Stimulated activated CD4-positive, alpha-beta T cell treated with anti-CD3 and anti-CD28 coated beads, TNF-alpha, amount 100 ng/mL, for 1 hour (primary cell): Measurements from ENCODE around the gene NAA38.

Experiments used
- DNase-seq, 3 donors: peaks; one replicate each; pipeline ENCODE4 v3.0.0-alpha.2; 2020; ENCODE audit warnings: low read depth in 3 of 3, low spot score in 1 of 3

NAA38 gene

GRCh38 chr17:7841396-7841914, 15.9 kb downstream of the NAA38 start:
- peak; percentile 94 to 95 (median 95) for DNase-seq

DNA sequence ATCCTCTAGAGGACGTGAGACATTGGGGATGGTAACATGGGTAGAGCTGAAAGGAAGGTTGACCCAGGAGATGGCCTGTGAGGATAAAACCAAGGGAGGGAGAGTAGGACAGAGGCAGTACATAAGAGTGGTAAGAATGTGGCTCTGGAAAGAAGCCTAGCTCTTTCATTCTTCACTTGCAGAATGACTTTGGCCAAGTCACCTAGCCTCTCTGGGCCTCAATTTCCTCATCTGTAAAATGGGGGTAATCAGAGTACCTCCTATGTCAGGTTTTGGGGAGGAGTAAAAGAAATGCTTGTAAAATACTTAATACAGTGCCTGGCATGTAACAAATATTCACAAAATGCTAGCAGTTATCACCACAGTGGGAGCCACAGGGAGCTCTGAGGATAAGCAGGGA, 16.5 kb downstream of the NAA38 start:
- no peak for DNase-seq

GRCh38 chr17:7840441-7840840, 16.9 kb downstream of the NAA38 start:
- no peak for DNase-seq

GRCh38 chr17:7839876-7840261, 17.5 kb downstream of the NAA38 start:
- DNase-seq, result no peak

GRCh38 chr17:7839190-7839875, 18.0 kb downstream of the NAA38 start:
- no peak for DNase-seq

GRCh38 chr17:7838090-7839075, 19.0 kb downstream of the NAA38 start:
- no peak for DNase-seq

DNA sequence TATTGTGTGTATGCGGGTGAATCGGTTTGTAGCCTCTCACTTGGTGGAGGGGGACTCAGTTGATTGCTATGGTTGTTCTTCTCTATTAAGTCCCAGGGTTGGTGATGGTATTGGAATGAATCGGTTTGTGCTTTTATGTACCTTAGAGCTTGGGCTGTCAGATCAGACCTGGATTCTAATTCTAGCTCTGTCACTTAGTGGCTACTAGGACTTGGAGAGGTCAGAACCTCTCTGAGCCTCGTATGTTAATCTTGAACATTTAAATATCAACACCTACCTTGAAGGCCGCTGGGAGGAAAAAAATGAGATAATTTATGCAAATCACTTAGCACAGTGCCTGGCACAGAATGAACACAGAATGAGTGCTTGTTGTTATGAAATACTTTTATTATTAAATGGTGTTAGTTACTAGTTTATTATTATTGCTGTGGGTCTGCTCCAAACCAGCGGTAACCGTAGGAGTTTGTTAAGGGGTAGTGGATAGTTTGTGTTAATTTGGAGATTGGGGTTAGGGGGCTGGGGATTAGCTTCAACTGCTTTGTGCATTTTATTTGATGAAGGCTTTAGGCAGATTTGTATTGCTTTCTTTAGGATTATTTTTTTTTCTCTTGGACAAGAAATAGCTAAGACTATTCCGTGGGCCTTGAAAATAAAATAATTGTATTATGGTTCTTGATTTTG, 19.8 kb downstream of the NAA38 start:
- DNase-seq, result no peak

DNA sequence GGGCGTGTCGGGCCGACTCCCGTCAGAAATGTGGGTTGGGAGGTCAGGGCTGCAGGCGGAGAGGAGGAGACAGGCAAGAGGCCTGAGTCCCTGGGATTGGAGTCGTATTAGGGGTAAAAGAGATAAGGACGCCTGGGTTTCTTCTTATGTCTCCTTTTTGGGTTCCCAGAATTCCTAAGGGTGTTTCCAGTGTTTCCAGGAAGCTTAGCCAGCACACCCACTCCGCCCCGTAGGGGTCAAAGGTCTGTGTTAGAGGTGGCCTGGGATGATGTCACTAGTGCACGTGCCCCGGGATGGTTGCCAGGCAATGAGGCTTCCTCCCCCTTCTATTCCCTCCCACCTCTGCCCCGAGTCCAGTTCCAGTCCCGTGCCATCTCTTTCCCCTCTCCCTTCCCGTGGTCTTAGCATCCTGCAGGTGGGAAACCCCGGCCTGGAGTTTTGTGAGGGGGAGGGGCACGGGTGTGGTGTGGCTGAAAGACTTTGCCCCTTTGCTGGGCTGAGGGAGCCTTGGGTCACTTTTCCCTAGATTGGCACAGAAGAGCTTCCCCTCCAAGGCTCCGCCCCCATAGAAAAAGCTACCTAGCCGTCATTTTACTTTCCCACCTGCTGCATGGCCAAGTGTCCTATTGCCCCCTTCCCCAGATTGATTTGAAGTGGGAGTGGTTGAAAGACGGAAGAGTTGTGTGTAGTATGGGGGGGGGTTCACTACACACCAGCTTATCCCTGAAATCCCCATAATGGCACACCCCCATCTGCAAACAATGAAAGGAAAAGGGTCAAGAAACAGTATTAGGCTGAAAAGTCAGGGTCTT, 20.6 kb downstream of the NAA38 start:
- peak in 1 of 3 donors; percentile 52 for DNase-seq

GRCh38 chr17:7835814-7836595, 21.4 kb downstream of the NAA38 start:
- peak in 1 of 3 donors; percentile 21 for DNase-seq

DNA sequence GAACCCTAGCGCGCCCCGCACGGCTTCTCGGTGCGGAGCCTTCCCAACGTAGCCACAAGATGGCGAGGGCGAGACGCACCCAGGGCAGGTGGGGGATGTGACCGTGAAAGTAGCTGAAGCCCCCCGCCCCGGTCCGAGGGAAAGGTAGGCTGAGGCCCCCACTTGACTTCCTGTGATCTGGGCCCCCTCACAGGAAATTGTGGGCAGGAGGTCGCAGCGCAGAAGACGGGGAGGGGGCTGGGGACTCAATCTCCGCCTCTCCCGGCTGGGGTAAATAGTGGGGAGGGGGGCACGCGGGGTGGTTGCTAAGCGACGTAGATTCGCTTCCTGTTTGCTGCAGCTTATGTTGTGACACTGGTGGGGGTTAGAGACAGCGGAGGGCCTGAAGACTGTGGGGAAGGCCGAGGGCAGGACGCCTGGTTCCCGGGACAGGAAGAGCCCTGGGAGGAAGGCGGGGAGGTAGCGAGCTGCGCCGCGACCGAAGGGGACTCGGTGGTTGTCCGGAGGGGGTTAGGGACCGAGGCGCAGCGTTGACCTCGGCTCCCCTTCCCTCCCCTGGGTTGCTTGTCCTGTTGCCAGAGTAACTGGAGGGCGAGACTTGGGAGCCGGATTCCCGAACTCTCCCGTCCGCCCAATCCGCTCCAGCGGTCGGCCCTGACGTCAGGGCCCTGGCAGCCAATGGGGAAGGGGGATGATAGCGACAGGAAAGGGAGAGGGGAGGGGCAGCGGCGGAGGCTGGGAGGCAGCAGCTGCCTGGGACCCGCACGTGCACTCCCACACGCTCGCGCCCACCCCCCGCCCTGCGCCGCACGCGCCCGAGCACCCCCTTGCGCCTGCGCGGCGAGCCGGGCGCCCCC, 22.2 kb downstream of the NAA38 start:
- DNase-seq, result peak; percentile 76 to 78 (median 78)

- peak in 1 of 3 donors; percentile 34 for DNase-seq
Observed at GRCh38 chr17:7834542-7834956, 22.8 kb downstream of the NAA38 start.

DNA sequence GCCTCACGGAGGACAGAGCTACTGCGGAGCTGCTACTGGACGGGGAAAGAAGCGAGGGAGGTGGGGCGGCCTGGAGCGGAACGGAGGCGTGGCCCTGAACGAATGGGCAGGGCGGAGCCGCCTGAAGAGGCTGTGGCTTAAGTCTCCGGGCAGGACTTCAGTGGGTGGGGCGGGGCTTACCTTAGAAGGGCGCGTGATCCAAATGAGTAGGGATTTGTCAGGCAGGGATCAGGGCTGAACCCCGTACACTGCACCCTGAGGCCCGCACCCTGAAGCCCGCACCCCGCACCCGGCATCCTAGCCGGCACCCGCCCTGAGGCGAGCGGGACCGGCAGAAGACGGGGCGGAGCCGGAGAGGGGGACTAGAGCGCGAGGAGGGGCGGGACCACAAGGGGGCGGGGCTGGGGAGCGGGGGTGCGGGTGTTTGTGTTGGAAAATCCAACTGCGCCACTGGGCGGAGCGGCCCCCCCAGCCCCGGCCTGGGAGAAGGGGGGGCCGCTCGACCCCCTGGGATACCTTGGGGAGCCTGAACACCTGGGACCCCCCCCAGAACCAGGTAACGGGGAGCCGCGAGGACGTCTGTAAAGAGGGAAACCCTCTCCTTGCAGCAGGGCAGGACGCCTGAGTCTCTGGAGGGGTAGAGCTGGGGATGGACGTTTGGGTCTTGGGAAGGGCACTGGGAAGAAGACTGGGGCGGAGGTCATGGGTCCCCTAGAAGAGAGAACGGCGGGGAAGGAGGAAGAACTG, 23.4 kb downstream of the NAA38 start, which contains the start of gene KDM6B:
Gene KDM6B, plus strand, starts transcription at position 423 of the 747 bp plus-strand sequence. CDS start 11,338 bp downstream, outside the sequence.
- DNase-seq, result peak in 2 of 3 donors; percentile 37 to 69

DNA sequence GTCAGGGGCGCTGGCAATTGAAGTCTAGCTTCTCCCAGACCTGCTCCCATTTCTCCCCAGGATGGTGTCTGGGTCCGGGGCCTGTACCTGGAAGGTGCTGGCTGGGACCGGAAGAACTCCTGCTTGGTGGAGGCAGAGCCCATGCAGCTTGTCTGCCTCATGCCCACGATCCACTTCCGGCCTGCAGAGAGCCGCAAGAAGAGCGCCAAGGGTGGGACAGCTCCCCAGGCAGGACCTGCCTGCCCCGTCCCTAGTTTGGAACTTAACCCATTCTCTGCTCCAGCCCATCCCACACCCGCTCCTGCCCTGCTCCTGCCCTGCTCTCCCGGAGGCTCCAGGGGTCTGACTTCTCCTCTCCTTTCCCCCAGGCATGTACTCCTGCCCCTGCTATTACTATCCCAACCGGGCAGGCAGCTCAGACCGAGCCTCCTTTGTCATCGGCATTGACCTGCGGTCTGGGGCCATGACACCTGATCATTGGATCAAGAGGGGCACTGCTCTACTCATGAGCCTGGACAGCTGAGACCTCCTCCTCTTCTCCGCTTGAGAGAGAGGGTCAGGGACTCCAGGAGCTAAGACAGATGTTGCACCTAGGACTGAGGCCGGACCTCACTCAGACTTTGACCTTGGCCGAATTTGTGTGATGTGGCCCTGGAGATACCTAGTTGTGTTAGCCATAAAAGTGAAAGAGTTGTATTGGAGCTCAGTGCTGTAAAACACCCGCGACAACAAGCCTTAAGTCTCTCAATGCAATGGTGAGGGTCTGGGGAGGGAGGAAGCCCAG, 24.2 kb downstream of the NAA38 start:
- DNase-seq, result no peak

DNA sequence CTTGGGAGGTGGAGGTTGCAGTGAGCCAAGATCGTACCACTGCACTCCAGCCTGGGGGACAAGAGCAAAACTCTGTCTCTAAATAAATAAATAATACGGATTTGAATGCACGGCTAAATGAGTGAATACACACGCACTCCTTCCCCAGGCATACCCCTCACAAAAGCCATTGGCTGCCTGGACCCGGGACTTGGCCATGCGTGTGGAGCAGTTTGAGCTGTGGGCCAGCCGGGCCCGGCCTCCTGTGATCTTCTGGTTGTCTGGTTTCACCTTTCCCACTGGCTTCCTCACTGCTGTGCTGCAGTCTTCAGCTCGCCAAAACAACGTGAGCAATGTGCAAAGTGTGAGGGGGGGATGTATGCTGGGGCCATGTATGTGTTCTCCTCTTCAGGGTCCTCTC, 24.9 kb downstream of the NAA38 start:
- DNase-seq, result no peak

- no peak for DNase-seq
Observed at GRCh38 chr17:7831233-7831632, 26.1 kb downstream of the NAA38 start.

GRCh38 chr17:7830616-7831015, 26.7 kb downstream of the NAA38 start:
- no peak for DNase-seq
